ENCODE data around the gene CPA3. TPM values are rescaled to one million over a fixed set of nuclear protein-coding genes. Genes with fewer than 3 reads are reported as not detected.

CPA3 gene, protein sequence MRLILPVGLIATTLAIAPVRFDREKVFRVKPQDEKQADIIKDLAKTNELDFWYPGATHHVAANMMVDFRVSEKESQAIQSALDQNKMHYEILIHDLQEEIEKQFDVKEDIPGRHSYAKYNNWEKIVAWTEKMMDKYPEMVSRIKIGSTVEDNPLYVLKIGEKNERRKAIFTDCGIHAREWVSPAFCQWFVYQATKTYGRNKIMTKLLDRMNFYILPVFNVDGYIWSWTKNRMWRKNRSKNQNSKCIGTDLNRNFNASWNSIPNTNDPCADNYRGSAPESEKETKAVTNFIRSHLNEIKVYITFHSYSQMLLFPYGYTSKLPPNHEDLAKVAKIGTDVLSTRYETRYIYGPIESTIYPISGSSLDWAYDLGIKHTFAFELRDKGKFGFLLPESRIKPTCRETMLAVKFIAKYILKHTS
- 4.4 TPM in 1 of 2 replicates, not detected in the other for total RNA-seq

DNA sequence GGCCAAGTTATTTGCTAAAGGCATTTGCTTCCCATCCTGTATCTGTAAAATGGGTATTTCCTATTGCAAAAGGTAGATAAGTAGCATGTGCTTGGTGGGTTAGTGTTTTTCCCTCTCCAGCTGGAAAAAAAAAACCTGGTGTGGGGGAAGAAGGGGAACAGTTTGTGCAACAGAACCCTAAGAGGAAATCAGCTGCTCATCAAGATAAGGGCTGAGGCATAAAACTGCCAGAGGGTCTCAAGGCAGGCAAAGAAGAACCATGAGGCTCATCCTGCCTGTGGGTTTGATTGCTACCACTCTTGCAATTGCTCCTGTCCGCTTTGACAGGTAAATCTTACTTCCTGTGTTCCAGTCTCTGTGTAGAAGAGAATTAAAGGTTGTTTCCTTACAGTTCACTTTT, at the start of gene CPA3:
Gene CPA3 (plus strand): TSS at position 248 of the 400 bp plus-strand sequence. CDS start 12 bp downstream, at position 260.
- DNase-seq (ENCODE audit: extremely low read depth, low read depth, low spot score), result no peak

- DNase-seq (ENCODE audit: extremely low read depth, low read depth, low spot score), result no peak
These were observed 49.6 kb upstream of the CPA3 start for GRCh38 chr3:148815316-148816110.

GRCh38 chr3:148816427-148816826, 48.7 kb upstream of the CPA3 start:
- no peak for DNase-seq (ENCODE audit: extremely low read depth, low read depth, low spot score)

DNA sequence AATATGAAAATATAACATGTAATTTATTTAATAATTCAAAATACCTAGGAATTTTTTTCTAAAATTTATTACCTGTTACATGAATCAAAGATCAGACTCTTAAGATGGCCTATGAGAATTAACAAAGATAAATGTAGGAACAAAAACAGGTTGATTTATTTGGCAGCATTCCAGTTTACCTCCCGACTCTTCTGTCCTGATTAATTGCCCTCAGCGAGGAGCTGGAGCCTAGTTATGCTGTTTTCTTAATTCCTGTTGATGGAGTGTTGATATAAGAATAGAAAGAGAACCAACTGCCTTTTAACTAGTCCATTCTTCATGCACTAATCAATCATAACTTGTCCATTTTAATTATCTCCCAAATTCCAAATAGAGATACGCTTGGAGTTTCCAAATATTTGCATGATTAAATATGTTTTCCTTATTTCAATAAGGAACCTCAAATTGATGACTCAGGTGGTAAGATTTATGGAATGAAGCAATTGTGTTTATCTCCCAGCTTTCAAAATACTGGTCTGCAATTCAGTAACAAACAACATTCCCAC, 48.0 kb upstream of the CPA3 start:
- DNase-seq (ENCODE audit: extremely low read depth, low read depth, low spot score), result no peak

DNA sequence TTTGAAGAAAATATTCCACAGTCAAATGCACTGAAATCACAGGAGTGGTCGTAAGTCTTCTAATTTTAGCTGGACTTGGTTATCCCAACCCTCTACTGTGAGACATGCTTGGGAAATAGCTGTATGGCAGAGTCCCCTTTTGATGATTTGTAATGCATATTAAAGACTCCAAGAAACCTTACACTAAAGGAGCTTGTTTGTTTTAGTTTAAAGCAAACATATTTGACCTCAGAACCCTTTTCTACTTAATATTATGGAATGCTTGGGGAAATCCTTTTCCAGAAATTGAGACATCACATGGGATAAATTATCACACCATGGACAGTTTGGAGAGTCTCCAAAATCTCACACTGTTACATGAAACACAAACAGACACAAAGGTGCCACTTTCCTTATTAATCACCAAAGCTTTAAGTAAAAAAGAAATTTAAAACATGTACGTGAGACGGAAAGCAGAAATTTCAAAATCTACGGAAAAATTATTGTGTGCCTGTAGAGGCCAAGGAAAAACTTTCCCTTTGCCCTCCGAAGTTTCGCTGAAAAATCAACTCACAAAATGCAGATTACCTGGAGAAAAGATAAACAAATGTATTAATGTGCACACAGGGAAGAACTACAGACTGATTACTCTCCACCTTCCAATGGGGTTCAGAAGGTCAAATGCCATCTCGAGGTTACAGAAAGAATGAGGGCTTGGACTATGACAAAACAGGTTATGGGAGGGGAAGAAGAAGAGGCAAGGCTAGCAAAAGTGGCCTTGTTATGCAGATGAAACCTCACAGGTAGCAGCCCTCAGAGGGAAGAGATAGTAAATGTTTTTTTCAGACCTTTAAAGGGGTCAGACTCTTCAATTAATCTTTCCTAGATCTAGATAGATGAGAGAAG, 44.5 kb upstream of the CPA3 start:
- no peak for DNase-seq (ENCODE audit: extremely low read depth, low read depth, low spot score)

GRCh38 chr3:148823026-148823425, 42.1 kb upstream of the CPA3 start:
- no peak for DNase-seq (ENCODE audit: extremely low read depth, low read depth, low spot score)

GRCh38 chr3:148825476-148825875, 39.6 kb upstream of the CPA3 start:
- no peak for DNase-seq (ENCODE audit: extremely low read depth, low read depth, low spot score)

DNA sequence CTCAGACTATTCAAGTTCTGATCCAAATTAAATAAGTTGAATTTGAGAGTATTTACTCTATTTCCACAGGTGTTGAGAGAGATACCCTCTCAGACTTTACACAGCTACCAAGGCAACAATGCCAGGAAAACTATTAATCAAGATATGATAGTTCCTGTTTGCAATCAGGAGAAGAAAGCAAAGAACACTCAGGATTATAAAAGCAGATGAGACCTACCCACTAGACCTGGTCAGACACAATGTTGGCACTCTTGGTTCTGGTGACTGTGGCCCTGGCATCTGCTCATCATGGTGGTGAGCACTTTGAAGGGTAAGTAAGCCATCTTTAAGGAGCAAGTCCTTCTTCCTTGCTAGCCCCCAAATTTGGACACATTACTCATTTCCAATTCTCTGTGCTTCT, 37.5 kb upstream of the CPA3 start, which contains the start of gene CPB1:
Gene CPB1 (plus strand): TSS at position 227 of the 400 bp plus-strand sequence. CDS start 13 bp downstream, at position 240.
- no peak for DNase-seq (ENCODE audit: extremely low read depth, low read depth, low spot score)

DNA sequence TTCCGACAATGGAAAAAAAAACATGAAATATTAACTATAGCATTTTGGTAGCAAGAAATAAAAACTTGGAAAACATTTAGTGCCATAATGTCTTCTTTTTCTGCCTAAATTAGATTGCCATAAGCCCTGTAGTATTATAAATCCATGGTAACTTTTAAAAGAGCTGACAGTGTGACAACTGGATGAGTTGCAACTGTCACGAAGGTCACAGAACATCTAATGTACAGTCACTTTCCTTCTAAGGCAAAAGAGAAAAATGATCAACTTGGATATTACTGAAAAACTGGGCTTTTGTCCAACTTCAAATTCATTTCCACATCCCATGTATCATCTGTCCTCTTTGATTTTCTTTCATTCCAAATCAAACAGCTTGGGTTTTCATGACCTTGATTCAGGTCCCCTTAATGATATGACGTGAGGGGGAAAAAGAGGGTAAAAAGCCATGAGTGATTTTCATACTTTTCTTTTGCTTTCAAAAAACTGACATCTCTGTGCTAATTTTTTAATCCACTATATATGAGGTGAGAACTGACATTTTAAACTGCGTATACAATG, 36.9 kb upstream of the CPA3 start:
- no peak for DNase-seq (ENCODE audit: extremely low read depth, low read depth, low spot score)

DNA sequence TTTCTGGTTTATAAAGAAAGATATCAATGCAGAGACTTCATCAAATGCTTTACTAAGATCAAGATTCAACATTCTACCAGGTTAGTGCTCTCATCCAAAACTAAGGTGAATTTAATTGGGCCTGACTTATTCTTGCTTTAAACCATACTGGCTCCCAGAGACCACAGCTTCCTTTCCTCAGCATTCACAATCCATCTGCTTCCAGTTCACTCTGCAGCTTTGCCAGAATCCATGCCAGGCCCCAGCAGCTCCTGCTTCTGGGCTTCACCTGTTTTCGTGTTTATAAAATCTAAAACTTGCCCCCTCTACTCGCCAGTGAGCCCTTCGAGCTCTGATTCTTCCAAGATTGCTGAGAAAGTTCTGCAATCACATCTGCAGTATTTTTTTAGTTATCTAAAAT, 35.2 kb upstream of the CPA3 start:
- DNase-seq (ENCODE audit: extremely low read depth, low read depth, low spot score), result no peak

GRCh38 chr3:148833223-148833622, 31.9 kb upstream of the CPA3 start:
- no peak for DNase-seq (ENCODE audit: extremely low read depth, low read depth, low spot score)

- no peak for DNase-seq (ENCODE audit: extremely low read depth, low read depth, low spot score)
These were observed 25.3 kb upstream of the CPA3 start for GRCh38 chr3:148839805-148840204.

GRCh38 chr3:148840451-148840850, 24.6 kb upstream of the CPA3 start:
- DNase-seq (ENCODE audit: extremely low read depth, low read depth, low spot score), result no peak

GRCh38 chr3:148845756-148846395, 19.2 kb upstream of the CPA3 start:
- DNase-seq (ENCODE audit: extremely low read depth, low read depth, low spot score), result no peak

DNA sequence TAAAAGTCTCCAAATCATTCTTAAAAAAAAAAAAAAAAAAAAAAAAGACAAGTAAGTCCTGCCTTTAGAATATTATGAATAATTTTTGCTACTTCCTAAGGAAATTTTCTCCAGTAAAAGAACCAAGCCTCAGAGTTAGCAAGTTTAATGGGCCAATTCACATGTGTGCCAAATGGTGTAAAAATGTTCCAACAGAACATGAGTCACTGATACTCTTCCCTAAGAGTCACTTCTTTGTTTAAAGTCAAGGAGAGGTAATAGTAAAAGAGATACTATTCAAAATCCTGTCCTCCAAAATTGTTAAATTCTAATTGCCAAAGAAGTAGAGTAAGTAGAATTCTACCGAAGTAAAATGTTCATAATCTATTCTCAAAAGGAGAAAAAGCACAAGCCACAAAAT, 17.7 kb upstream of the CPA3 start:
- no peak for DNase-seq (ENCODE audit: extremely low read depth, low read depth, low spot score)

DNA sequence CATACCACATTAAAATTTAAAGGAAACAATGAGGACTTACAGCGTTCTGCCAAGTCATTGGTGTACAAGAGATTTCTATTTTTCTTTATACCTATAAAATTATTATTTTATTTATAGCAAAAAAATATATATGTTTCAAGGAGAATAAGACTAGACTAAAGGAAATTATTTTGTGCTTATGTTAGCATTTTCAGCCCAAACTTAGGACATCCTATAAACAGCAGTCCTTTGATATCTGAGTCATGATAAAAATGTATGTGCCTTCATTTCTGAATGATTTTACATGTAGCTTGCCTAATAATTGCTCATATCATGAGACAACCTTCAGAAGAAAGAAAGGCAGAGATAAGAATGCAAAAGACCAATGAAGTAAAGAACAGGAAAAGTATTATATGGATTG, 16.7 kb upstream of the CPA3 start:
- DNase-seq (ENCODE audit: extremely low read depth, low read depth, low spot score), result no peak

DNA sequence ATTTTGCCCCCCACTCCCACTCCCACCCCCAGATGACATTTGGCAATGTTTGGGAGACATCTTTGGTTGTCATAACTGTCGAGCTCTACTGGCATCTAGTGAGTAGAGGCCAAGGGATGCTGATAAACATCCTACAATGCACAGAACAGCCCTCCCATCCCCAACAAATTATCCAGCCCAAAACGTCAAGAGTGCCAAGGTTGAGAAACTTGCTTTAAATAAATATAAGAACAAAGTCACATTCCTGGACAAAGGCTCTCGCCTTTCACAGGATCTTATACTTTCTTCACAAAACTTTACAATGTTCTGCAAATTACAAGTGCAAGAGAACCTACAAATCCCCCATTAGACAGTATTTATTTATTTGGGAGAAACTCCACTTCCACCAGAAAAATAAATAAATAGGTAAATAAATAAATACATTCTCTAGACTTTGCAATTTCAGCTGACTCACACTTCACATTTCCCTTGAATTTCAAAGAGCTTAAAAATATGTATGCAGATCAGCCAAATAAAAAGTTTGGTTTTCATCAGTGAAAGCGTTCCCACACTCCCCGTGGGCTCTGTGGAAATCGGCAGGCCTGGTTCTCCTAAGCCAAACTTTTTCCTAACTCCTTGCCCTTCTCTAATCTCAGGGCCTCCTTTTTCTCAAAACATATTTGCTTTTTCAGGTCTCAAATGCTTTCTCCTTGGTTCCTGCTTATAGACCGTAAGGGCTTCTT, 12.7 kb upstream of the CPA3 start:
- DNase-seq (ENCODE audit: extremely low read depth, low read depth, low spot score), result no peak

DNA sequence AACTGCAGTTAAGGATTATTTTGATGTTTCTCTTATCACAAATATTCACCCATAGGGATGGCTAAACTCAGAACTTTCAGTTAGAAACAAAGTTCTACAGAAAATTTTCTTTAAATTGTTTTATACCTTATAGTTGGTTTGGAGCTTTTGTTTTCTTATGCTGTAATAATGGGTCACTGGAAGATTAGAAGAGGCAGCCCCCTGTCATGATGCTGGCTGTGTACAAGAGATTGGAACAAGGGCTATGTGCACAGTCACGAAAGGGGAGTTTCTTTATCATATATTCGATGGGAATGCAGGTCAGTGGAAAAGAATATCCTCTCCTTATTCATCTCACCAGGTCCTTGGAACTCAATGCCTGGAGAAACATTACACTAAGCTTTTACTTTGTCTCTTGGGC, 12.0 kb upstream of the CPA3 start:
- DNase-seq (ENCODE audit: extremely low read depth, low read depth, low spot score), result no peak

DNA sequence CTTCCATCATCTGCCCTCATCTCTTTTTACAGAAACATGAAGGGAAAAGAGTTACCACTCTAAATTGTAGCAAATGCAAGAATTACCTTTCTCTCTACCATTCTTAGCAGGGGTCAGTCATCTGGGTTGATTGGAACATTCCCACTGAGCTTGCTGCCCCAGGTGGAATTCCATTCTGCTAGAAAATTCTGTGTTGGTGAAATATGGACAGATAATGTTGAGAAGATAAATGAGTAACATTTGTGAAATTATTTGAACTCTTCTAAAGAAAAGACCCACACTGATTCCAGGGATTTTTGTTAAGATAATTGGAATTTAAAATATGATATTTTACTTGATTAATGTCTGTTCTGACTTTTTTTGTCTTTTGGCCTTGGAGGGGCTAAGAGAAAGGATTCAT, 11.0 kb upstream of the CPA3 start:
- DNase-seq (ENCODE audit: extremely low read depth, low read depth, low spot score), result no peak

Measured in glomerular endothelial cell (primary cell).